Measurements from ENCODE around the gene KIF5B.

DNA sequence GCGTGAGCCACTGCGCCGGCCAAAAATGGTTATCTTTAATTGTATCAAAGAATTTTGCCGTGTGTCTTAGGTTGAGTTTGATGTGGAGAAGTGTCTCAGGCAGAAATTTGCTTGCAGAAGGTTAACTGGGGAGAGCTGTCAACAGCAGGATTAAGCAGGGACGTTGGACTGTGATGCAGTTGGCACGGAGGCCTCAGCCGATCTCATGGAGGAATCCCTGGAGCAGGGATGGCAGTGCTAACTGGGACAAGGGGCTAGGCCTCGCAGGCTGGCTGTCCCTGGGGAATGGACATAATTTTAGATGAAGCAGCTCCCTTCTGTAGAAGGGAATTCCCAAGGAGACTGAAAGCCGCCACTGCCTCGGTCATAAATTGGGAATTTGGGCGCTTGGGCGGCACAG lies 12.3 kb upstream of the KIF5B start:
- TF ChIP-seq, protein P1, sequence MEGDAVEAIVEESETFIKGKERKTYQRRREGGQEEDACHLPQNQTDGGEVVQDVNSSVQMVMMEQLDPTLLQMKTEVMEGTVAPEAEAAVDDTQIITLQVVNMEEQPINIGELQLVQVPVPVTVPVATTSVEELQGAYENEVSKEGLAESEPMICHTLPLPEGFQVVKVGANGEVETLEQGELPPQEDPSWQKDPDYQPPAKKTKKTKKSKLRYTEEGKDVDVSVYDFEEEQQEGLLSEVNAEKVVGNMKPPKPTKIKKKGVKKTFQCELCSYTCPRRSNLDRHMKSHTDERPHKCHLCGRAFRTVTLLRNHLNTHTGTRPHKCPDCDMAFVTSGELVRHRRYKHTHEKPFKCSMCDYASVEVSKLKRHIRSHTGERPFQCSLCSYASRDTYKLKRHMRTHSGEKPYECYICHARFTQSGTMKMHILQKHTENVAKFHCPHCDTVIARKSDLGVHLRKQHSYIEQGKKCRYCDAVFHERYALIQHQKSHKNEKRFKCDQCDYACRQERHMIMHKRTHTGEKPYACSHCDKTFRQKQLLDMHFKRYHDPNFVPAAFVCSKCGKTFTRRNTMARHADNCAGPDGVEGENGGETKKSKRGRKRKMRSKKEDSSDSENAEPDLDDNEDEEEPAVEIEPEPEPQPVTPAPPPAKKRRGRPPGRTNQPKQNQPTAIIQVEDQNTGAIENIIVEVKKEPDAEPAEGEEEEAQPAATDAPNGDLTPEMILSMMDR (conservative IDR thresholded peaks at IDR 0.05; ENCODE audit: low read depth, low read length), result no peak
- TF ChIP-seq POLR2A (IDR thresholded peaks at IDR 0.05; ENCODE audit: low read depth, low read length) (no peak), RFX5 (IDR thresholded peaks at IDR 0.05; ENCODE audit: low read depth, low read length) (no peak), RCOR1 (IDR thresholded peaks at IDR 0.05; ENCODE audit: insufficient replicate concordance, low read length) (no peak)
- TF ChIP-seq, protein P2, sequence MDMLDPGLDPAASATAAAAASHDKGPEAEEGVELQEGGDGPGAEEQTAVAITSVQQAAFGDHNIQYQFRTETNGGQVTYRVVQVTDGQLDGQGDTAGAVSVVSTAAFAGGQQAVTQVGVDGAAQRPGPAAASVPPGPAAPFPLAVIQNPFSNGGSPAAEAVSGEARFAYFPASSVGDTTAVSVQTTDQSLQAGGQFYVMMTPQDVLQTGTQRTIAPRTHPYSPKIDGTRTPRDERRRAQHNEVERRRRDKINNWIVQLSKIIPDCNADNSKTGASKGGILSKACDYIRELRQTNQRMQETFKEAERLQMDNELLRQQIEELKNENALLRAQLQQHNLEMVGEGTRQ (IDR thresholded peaks at IDR 0.05; ENCODE audit: low read depth, low read length), result no peak
